Chondrocyte (in vitro differentiated cells): Measurements from ENCODE around the gene ANKRD31. TPM values are rescaled to one million over a fixed set of nuclear protein-coding genes. Genes with fewer than 3 reads are reported as not detected.
"Not testable (repeated sequence)": the region's sequence is repeated elsewhere in the genome, so short reads cannot be mapped to it uniquely, and the experiment has no call there.

Source experiments
- DNase-seq: peaks from one replicate; pipeline ENCODE4 v3.0.0; 2021; ENCODE audit warnings: mixed read lengths, low spot score
- H3K27ac Mint-ChIP-seq: one replicate; pipeline ENCODE4 v1.8.0; 2021; ENCODE audit warnings: mild to moderate bottlenecking, moderate library complexity, mixed read lengths; ENCODE audit not compliant: unreplicated experiment
- H3K27me3 Mint-ChIP-seq: 2 replicates; pipeline ENCODE4 v1.8.0; 2021; ENCODE audit warnings: low read depth, mixed read lengths
- H3K36me3 Mint-ChIP-seq: 2 replicates; pipeline ENCODE4 v1.8.0; 2021; ENCODE audit warnings: low read depth, mixed read lengths
- H3K4me1 Mint-ChIP-seq: 2 replicates; pipeline ENCODE4 v1.8.0; 2021; ENCODE audit warnings: low read depth, mild to moderate bottlenecking, mixed read lengths
- H3K4me3 Mint-ChIP-seq: one replicate; pipeline ENCODE4 v1.8.0; 2021; ENCODE audit warnings: mild to moderate bottlenecking, moderate library complexity, mixed read lengths; ENCODE audit not compliant: unreplicated experiment
- H3K9me3 Mint-ChIP-seq: 2 replicates; pipeline ENCODE4 v1.8.0; 2021; ENCODE audit warnings: low read depth, mixed read lengths
- CTCF ChIP-seq: fragments of 200-600 bp; sonication (generic); IDR thresholded peaks from 2 replicates; pipeline ENCODE4 v1.5.0; 2021; ENCODE audit warnings: antibody characterized with exemption, mild to moderate bottlenecking, moderate library complexity
- total RNA-seq: library from RNA; stranded (reverse); gene quantifications from 3 replicates; pipeline ENCODE4 v1.2.1, GENCODE V29; 2021

ANKRD31 gene
- total RNA-seq, 1 donor from 2014 or later: 0.10 TPM

- H3K4me3 Mint-ChIP-seq: no peak overlapping the region
- no peak for DNase-seq
- no peaks in the 10 kb centered on the region for H3K36me3 Mint-ChIP-seq
- H3K27ac Mint-ChIP-seq: no peak overlapping the region
- H3K4me1 Mint-ChIP-seq: no peaks in the 10 kb centered on the region
- TF ChIP-seq CTCF: no peak
- H3K9me3 Mint-ChIP-seq: peaks cover 8% of the 10 kb centered on the region
- H3K27me3 Mint-ChIP-seq: no peaks in the 10 kb centered on the region
Observed at GRCh38 chr5:75277463-75277862, 40.8 kb upstream of the ANKRD31 start.

GRCh38 chr5:75275756-75276155 is 39.1 kb upstream of the ANKRD31 start:
- H3K4me3 Mint-ChIP-seq: no peak overlapping the region
- H3K27me3 Mint-ChIP-seq: no peaks in the 10 kb centered on the region
- H3K27ac Mint-ChIP-seq: no peak overlapping the region
- H3K4me1 Mint-ChIP-seq: no peaks in the 10 kb centered on the region
- no peak for DNase-seq
- peaks cover 8% of the 10 kb centered on the region for H3K9me3 Mint-ChIP-seq
- no peaks in the 10 kb centered on the region for H3K36me3 Mint-ChIP-seq
- TF ChIP-seq CTCF: no peak

GRCh38 chr5:75275147-75275546 is 38.5 kb upstream of the ANKRD31 start:
- no peak for TF ChIP-seq CTCF
- Mint-ChIP-seq H3K27me3 (no peaks in the 10 kb centered on the region), H3K4me1 (no peaks in the 10 kb centered on the region), H3K4me3 (no peak overlapping the region), H3K27ac (no peak overlapping the region), H3K9me3 (peaks cover 8% of the 10 kb centered on the region), H3K36me3 (no peaks in the 10 kb centered on the region)
- no peak for DNase-seq

GRCh38 chr5:75274486-75274885 is 37.8 kb upstream of the ANKRD31 start:
- Mint-ChIP-seq H3K27me3 (no peaks in the 10 kb centered on the region), H3K36me3 (no peaks in the 10 kb centered on the region), H3K9me3 (peaks cover 8% of the 10 kb centered on the region), H3K27ac (no peak overlapping the region), H3K4me1 (no peaks in the 10 kb centered on the region), H3K4me3 (no peak overlapping the region)
- no peak for DNase-seq
- no peak for TF ChIP-seq CTCF

- H3K27ac Mint-ChIP-seq, H3K27me3 Mint-ChIP-seq, H3K36me3 Mint-ChIP-seq, DNase-seq, H3K9me3 Mint-ChIP-seq, H3K4me1 Mint-ChIP-seq, H3K4me3 Mint-ChIP-seq: not testable (repeated sequence)
Observed at GRCh38 chr5:75270605-75271004, 33.9 kb upstream of the ANKRD31 start.

- Mint-ChIP-seq H3K4me1 (no peaks in the 10 kb centered on the region), H3K27me3 (peaks cover 2% of the 10 kb centered on the region), H3K9me3 (no peaks in the 10 kb centered on the region), H3K27ac (no peak overlapping the region), H3K36me3 (no peaks in the 10 kb centered on the region), H3K4me3 (no peak overlapping the region)
- peak; percentile 83 for TF ChIP-seq CTCF
- no peak for DNase-seq
Observed at GRCh38 chr5:75265731-75266130, 29.1 kb upstream of the ANKRD31 start.
